Peyer's patch (tissue), 4 donors: Measurements from ENCODE around the gene OCRL.

Experiments used
- CTCF ChIP-seq, 6 experiments: fragments of 450-650 bp in 4 of 6; fragments of 200-600 bp in 2 of 6; sonication (generic) in 1 of 6; IDR thresholded peaks; one replicate each; pipeline ENCODE4 v1.5.1; 2017 to 2019; ENCODE audit warnings: antibody characterized with exemption in 6 of 6, mild to moderate bottlenecking in 3 of 6, moderate library complexity in 1 of 6
- POLR2A ChIP-seq, 2 donors: fragments of 450-650 bp; IDR thresholded peaks; one replicate each; pipeline ENCODE4 v1.5.1; 2017; ENCODE audit warnings: antibody characterized with exemption in 2 of 2, mild to moderate bottlenecking in 2 of 2, moderate library complexity in 2 of 2

GRCh38 chrX:129557844-129558480, 17.9 kb downstream of the OCRL start:
- no peak for TF ChIP-seq CTCF (IDR thresholded peaks at IDR 0.05)
- TF ChIP-seq POLR2A (IDR thresholded peaks at IDR 0.05), result no peak
